HK-2 (cell line): Measurements from ENCODE around the gene UQCRC1.

Source experiments
- DNase-seq: peaks from one replicate; pipeline ENCODE4 v3.0.0-alpha.2; 2018; ENCODE audit not compliant: unreplicated experiment

UQCRC1 gene

DNA sequence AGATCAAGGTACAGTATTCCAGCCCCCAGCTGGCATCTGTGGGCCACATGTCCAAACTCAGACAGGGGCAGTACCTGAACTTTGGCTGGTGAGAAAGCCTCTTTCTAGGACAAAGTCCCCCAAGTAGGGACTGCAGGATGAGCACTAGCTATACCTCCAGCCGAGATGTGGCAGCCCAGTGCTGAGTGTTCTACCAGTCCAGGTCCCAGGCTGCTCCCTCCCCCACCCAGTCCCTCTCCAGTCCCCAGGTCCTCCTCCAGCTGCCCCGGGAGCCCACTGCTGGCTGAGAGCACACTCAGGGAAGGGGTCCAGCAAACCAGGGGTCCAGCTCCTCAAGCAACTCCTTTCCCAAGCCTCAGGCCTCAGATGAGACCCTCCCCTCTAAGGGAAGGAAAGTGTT is 24.3 kb upstream of the UQCRC1 start:
- DNase-seq: no peak

DNA sequence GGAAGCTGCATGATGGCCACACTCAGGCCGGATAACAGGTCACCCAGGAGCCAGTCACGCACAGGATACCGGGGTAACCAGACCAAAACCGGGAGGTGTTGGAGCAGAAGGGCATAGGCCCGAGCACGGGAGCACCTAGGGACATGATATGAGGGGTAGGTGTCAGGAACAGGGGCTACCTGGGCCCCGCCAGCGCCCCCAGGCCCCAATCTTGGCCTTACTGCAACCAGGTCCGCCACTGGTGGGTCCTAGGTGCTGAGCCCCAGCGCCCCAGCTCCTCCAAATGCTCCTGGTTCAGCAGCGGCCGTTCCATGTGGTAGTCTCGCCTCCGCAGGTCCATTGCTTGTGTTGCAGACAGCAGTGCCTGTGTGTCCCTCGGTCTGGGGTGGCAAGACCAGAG is 23.8 kb upstream of the UQCRC1 start:
- no peak for DNase-seq

DNA sequence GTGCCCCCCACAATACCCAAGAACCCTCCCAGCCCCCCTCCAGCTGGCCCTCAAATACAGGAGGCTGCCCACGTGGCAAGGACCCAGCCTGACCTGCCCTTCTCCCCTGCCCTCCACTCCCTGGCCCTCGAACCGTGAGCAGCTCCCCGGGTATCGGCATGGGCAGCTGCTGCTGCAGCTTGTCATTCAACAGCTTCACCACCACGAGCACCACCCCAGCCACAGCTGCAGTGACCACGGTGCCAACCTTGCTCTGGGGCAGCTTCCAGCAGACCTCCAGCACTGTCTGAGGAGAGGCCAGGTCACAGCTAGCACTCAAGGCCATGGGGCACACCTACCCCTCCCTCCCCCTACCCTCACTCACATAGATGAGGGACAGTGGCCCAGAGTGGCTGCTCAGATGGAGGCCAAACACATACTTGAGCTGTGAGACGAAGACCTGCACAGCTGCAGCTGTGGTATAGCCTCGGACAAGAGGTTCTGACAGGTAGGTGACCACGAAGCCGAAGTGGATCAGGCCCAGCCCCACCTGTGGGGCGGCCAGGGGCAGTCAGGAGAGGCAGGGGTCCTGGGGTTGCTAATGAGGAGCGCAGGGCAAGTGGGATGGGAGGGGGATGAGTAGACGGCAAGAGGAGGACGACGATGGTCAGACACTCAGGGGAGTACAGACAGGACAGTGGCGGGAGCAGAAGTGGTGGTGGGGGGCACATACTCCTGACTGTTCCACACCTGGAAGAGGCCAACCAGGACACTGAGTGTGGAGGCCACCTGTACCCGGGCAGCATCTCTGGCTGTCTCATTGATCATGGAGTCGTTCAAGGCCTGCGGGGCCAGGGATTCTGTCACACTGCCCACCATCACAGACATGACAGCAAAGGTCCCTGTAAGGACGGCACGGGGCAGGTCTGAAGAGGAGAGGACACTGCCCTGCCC is 22.3 kb upstream of the UQCRC1 start:
- no peak for DNase-seq

DNA sequence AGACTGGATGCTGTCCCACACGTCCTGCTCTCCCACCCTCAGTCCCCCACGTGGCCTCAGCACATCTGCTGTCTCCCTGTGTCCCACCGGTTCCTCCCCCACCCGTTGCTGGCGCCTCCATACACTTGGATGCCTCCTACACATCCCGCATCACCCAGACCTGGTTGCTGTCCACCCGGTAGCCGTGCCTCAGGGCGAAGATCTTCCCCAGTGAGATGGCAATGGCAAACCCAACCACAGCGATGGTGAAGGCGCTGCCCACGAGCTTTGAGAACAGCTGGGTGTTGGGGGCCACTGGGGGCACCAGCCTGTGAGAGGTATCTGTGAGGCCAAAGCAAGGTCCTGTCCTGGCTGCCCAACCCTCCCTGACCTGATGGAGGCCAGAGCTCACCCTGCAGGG is 21.4 kb upstream of the UQCRC1 start:
- no peak for DNase-seq

DNA sequence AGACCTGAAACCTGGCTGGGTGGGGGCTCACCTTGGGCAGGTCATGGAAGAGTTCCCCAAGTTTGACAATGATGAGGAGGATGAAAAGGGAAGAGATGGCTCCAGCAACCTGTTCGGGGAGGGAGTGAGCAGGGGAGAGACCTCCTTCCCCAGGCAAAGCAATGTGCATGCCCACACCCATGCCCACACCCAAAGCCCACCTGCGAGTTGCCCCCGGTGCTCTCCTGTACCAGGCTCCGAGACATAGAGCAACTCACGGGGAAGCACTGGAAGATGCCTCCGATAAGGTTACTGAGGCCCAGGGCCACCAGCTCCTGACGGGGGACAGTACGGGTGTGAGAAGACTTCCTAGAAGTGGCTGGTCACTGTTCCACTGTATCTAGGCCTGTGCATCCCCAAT is 21.0 kb upstream of the UQCRC1 start:
- no peak for DNase-seq

DNA sequence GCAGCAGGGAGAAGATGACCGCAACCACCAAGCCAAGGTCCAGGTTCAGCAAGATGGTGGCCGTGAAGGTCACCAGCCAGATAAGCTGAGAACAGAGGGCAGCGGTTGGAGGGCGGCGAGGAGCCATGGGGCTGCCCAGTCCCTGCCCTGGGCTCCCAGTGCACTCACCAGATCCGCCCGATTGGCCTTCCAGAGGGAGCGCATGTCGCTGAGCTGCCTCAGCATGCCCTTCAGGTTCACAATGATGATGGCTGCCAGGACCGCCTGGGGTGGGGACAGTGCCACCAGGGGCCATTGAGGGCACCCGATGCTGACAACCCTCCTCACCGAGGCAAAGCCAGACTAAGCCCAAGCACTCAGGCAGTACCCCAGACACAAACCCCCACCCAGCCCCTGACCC is 20.4 kb upstream of the UQCRC1 start:
- DNase-seq: no peak

DNA sequence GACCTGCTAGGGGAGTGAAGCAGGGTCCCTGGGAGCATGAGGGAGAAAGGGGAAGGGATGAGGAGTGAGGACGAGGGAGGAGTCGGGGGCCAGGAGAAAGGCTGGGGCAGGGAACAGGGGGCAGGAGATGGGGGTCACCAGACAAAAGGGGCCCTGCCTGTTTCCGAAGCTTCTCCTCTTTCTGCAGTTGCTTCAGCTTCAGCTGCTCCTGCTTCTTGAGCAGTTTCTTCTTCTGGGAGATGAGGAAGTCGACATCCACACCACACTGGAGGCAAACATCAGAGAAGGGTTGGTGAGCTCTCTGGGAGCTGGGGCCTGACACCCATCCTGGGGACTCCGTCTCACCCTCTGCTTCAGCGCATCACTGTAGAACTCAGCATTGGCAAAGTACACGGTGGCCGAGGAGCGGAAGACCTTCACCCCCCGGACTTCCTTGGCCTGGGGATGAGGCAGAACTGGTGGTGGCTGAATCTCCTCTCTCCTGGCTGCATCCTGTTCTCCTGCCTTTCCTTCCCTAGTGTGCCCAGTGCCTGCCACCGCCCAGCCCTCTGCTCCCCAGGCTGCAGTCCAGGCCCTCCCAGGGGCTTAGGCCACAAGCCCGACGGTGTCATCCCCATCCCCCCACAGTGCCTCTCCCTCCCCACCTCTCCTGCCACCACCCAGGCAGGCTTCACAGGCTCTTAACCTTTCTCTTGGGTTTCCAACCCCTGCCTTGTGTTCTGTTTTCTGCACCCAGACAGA is 19.0 kb upstream of the UQCRC1 start:
- no peak for DNase-seq

DNA sequence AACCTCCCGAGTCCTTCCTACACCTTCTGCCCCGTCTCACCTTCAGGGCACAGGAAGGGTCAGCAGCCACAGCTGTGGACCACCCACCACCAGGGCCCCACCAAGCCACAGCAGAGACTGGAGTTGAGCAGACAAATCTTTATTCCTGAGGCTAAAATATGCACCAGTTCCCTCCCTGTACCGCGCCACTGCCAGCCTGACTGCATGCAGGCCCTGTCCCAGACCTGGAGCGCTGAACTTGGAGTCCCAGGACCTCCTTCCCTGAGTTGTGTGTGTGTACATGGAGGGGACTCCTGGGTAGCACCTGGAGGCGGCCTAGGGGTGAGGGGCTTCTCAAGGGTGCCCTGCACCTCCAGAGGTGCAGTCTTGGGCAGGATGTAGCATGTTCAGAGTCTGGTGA is 16.2 kb upstream of the UQCRC1 start:
- DNase-seq: no peak

DNA sequence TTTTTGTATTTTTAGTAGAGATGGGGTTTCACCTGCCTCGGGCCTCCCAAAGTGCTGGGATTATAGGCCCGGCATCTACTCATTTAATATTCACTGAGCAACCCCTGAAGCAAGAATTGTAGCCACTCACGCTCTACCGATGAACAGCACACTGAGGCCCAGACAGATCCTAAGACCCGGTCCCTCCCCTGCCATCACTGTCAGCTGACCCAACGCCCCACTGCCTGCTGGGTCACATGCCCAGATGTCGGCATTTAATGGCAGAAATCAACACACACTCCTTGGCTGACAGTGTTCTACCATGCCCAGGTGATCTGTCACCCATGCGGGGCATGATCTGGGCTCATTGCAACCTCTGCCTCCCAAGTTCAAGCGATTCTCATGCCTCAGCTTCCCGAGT is 15.3 kb upstream of the UQCRC1 start:
- no peak for DNase-seq

DNA sequence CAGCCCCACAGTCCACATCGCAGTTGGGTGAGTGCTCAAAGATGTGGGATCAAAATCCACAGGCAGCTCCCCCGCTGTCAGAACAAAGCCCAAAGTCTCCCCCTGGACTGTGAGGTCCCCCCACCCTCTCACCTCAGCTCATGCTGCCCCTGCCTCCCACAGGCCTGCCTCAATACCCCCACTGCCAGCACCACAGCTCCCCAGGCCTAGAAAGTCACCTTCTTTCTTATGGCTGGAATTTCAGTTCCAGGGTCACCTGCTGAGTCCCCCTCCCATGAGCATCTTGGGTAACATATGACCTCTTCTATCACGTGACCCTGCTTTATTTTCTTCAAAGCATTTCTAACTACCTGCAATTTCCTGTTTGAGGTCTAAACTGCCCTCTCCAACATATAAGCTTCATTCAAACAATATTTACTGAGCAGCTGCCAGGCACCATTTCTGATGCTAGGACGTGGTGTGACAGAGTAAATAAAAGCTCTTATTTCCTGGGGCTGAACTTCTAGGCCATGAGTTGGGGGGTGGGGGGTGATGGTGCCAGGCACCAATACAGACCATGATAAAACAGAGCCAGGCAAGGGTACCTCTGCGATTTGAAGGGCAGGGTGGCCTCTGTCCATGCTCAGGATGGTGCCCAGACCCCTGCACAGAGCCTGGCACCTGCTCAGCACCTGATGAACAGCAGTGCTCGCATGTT is 14.6 kb upstream of the UQCRC1 start:
- DNase-seq: no peak

DNA sequence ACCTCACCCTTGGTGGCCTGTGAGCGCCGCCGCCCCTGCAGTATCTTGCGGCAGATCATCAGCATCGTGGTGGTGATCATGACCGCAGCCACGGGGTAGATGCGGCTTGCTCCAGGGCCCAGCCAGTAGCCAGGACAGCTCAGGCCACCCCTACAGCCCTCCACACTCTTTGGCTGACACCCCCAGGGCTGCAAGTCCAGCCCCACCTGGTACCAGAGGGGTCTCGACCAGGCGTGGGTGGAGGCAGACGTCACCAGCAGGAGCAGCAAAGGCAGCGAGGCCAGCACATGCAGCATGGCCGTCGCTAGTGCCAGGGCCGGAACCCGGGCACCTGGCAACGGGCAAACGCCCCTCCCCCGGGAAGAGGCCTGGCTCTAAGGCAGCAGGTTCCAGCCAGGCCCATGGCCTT is 12.0 kb upstream of the UQCRC1 start, which contains the start of gene TMEM89:
Gene TMEM89, minus strand, starts transcription at position 309 of the 409 bp plus-strand sequence. Its CDS starts 13 bp downstream, at position 296.
- no peak for DNase-seq

DNA sequence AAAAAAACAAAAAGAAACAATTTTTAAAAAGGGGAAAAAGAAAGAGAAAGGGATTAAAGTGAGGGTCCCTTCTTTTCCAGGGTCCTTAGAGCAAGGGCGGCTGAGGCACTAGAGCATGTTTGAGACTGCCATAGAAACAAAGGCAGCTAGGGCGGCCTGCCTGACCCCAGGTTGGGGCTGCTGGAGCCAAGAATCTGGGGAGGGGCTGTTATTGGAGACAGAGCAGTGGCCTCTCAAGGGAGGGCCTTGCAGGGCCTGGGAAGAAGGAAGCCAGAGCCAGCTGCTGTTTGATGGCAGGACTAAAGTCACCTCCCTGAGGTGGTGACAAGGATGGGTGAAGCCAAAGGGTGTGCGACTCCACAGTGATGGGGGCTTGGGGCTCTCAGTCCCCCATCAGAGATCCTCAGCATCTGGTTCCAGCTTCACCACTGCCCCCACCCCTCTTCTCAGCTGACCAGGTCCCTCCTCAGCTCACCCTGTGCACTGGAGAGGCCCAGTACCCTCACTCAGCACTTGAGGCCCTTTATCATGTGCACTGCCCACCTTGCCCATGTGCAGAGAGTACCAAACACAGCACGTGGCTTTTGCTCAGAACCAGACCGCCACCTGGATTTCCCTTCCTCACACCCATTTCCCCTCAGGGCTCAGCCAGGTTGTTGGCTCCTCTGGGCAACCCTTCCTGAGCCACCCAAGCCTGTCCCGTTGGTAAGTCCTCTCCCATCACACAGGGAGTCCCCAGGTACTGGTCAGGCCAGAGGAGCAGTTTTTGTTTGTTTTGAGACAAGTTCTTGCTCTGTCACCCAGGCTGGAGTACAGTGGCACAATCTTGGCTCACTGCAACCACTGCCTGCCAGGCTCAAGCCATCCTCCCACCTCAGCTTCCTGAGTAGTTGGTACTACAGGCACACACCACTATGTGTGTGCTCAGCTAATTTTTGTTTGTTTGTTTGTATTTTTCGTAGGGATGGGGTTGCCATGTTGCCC is 10.4 kb upstream of the UQCRC1 start:
- DNase-seq: no peak

DNA sequence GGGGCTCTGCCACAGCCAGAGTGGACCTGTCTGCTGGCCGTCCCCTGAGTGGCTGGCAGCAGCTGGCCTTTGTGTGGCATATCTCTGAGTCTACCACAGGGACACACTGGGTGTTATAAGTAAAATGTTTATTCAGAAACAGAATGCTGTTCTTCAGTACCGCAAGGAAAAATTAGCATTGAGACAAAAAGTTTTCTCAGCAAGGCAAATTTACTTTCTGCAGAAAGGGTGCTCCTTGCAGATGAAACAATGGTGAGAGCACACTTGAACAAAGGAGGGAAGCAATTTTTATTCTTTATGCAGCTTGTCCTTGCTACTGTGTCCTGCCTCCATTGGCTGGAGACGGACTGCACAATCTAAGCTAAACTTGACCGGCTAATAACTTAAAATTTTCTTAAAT is 8.1 kb upstream of the UQCRC1 start:
- no peak for DNase-seq

DNA sequence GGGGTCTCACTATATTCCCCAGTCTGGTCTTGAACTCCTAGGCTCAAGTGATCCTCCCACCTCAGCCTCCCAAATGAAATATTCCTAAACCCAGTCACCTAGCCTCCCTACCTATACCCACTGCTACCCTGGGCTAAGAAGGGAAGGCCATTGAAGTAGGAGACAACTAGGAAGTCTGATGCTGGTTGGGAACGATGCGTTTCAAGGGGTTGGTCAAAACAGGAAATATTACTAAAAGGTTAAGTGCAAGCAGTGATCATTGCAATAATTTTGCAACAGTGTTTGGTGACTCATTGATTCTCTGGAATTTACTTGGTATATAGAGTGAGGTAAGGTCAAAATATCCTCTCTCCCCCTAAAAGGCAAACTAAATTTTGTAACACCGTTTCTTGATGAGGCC is 4.6 kb upstream of the UQCRC1 start:
- no peak for DNase-seq

DNA sequence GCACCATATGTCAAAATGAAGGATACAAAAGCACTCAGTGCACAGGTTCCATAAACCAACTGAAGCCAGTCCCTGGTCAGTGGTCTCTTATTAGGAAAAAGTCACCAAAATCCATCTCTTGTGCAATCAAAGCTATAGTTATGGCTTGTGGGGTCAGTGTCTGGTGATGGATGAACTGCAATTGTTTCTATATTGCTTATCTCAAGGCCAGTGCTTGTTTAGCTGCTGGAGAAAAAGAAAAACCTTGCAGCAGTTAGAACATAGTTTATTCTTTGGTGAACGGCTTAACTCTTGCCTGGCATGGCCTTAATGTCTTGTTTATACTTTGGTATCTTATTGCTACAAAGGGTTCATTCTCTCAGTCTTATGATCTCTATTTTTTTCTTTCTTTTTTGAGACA is 2.9 kb upstream of the UQCRC1 start:
- DNase-seq: no peak

DNA sequence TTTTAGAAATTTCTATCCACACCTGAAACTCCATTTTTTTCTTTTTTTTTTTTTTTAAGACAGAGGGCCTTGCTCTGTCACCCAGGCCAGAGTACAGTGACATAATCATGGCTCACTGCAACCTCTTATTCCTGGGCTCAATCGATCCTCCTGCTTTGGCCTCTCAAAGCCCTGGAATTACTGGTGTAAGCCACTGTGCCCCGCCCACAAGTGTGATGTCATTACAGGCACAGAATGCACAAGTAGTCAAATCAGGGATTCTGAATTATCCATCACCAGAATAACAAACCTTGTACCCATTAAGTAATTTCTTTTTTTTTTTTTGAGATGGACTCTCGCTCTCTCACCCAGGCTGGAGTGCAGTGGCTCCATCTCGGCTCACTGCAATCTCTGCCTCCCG is 1.9 kb downstream of the UQCRC1 start:
- DNase-seq: no peak

DNA sequence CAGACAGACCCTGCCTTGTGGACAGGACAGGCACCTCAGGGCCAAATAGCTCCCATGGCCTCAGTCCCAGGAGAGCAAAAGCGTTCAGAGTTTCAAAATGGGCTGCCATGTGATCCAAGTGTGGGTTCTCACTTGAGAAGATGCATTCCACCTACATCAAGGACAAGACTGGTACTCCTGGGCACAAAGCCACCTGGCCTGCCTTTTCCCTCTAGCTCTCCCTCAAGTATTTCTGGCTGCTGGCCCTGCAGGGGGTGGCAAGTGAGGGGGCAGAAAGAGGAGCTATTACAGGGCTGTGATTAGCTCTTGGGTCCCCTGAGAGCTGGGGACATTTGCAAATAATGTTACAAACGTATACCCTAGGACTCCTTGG is 7.8 kb downstream of the UQCRC1 start:
- DNase-seq: no peak

DNA sequence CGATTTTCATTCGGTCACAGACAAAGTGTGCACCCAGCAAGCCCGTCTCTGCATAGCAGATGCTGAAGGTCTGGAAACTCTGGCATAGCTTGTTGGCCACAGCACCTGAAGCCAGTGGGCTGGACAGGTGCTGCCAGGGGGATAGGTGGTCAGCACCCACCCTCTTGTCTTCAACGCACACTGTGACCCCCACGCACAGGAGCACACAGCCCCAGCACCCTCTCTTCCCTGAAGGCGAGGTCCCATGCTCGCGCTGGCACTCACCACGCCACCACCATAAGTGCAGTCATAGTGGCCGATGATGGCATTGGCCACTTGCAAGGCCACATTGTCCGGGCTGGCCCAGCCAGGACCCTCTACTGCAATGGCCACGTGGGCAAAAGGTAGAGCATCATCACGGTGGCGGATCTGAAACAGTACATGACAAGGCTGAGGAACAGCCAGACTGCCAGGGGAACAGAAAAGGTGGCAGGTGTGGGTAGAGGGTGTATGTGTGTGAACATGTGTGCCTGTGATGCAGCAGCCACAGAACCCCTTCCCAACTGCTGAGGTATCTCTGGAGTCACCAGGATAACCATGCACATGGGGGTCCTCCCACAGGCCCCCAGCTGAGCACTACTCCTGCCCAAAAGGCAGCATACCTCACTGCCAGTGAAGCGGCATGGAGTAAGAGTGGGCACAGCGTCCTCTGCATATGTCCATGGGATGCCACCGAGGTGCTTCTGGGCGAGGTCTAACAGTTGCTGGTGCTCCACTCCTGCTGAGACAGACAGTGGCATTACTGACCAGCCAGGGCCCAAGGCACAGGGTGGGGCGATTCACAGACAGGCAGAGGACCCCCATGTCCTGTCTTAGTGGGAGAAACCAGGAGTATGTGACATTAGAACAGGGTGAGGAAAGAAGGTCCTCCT is 8.5 kb downstream of the UQCRC1 start:
- DNase-seq: no peak

DNA sequence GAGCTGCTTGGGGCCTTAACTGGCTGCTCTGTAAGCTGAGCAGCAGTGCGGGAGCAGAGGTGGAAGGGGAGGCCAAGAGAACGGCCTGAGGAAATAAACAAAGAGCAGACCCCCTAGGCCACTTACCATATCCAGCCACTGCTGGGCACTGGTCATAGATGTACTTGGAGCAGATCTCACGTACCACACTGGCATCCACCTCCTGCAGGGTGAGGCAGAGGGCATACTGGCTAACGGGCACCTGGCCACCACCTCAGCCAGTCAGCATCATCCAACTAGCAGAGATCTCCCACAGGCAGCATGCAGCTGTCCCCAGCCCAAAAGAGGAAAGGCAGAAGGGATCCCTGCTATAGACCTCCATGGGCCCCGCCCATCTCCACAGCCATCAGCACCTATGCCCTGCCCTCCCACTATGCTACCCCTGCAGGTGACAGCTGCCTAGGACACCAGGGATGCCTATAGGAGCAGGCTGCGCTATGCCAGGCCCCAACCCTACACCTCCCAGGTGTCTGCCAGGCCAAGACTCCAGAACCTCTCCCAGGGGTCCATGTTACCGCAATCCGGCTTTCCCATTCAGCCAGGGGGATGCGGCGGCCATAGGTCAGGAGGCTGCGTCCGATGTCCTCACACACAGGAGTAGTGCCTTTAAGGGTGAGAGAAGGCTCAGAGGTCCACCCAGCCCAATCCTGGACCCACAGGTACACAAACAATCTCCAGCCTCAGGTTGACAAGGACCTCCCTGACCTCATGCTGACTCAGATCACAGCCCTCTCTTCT is 9.7 kb downstream of the UQCRC1 start:
- DNase-seq: no peak
